Keratinocyte (primary cell): ENCODE data around the gene DMRT2. TPM values are rescaled to one million over a fixed set of nuclear protein-coding genes. Genes with fewer than 3 reads are reported as not detected.
A peak's percentile ranks its signal among the peaks of the same experiment; 100 is the strongest.

ENCODE experiments used
- DNase-seq: peaks from one replicate; pipeline ENCODE4 v3.0.0-alpha.2; 2011; ENCODE audit warnings: low read depth, missing footprints, low spot score
- FAIRE-seq: peaks from 2 replicates; lab custom pipeline; 2011; peaks lifted over from hg19 to GRCh38; lab: Jason Lieb, UNC
- H2AFZ ChIP-seq: 2 replicates; pipeline ENCODE4 v1.6.0; 2012; ENCODE audit warnings: low read length, control low read depth, inconsistent platforms; ENCODE audit not compliant: control insufficient read depth
- H3K27ac ChIP-seq: 2 replicates; pipeline ENCODE4 v1.5.1; 2011; ENCODE audit warnings: low read length; ENCODE audit not compliant: control insufficient read depth, insufficient read depth
- H3K27me3 ChIP-seq: 3 replicates; pipeline ENCODE4 v1.6.0; 2011; ENCODE audit warnings: low read length; ENCODE audit not compliant: control insufficient read depth, insufficient read depth; ENCODE audit errors: extremely low read depth
- H3K36me3 ChIP-seq, 2 experiments: 2 replicates in 1 of 2; 3 replicates in 1 of 2; pipeline ENCODE4 v1.5.1; 2011; ENCODE audit warnings: low read length in 2 of 2, mild to moderate bottlenecking in 1 of 2; ENCODE audit not compliant: control insufficient read depth in 2 of 2, insufficient read depth in 2 of 2; ENCODE audit errors: extremely low read depth in 1 of 2
- H3K4me1 ChIP-seq: 3 replicates; pipeline ENCODE4 v1.5.1; 2011; ENCODE audit warnings: low read length; ENCODE audit not compliant: control insufficient read depth, insufficient read depth; ENCODE audit errors: extremely low read depth
- H3K4me2 ChIP-seq: 3 replicates; pipeline ENCODE4 v1.6.0; 2011; ENCODE audit warnings: low read depth, low read length; ENCODE audit not compliant: control insufficient read depth, insufficient read depth; ENCODE audit errors: extremely low read depth
- H3K4me3 ChIP-seq, 3 experiments: fragments of 200-600 bp in 1 of 3; sonication (generic) in 1 of 3; 2 replicates in 2 of 3; 3 replicates in 1 of 3; pipeline ENCODE4 v1.5.1; 2011 to 2016; ENCODE audit warnings: low read length in 3 of 3, mild to moderate bottlenecking in 3 of 3, control low read depth in 2 of 3, inconsistent platforms in 1 of 3, low read depth in 1 of 3, mixed read lengths in 1 of 3, mixed run types in 1 of 3, moderate library complexity in 1 of 3; ENCODE audit not compliant: control insufficient read depth in 2 of 3, insufficient read depth in 2 of 3; ENCODE audit errors: extremely low read depth in 1 of 3
- H3K79me2 ChIP-seq: 2 replicates; pipeline ENCODE4 v1.6.0; 2012; ENCODE audit warnings: low read length; ENCODE audit not compliant: control insufficient read depth, insufficient read depth
- H3K9ac ChIP-seq: 3 replicates; pipeline ENCODE4 v1.6.0; 2011; ENCODE audit warnings: low read length; ENCODE audit not compliant: control insufficient read depth, insufficient read depth; ENCODE audit errors: extremely low read depth
- H3K9me1 ChIP-seq: 3 replicates; pipeline ENCODE4 v1.6.0; 2011; ENCODE audit warnings: low read length; ENCODE audit not compliant: control insufficient read depth, insufficient read depth; ENCODE audit errors: extremely low read depth
- H3K9me3 ChIP-seq: 2 replicates; pipeline ENCODE4 v1.5.1; 2012; ENCODE audit warnings: low read depth, low read length; ENCODE audit not compliant: control insufficient read depth
- H4K20me1 ChIP-seq: 3 replicates; pipeline ENCODE4 v1.6.0; 2011; ENCODE audit warnings: low read length; ENCODE audit not compliant: control insufficient read depth, insufficient read depth; ENCODE audit errors: extremely low read depth
- EZH2 ChIP-seq: IDR thresholded peaks from one replicate; pipeline ENCODE4 v1.6.1; 2012; ENCODE audit warnings: inconsistent platforms, mild to moderate bottlenecking, low read length, moderate library complexity
- dilution Hi-C: fragments of 300-500 bp; cut with MboI; formaldehyde crosslinking; loops from one replicate; pipeline ENCODE4 v1.7.0; 2020; ENCODE audit warnings: low sequenced_read_pairs; ENCODE audit not compliant: extremely low pct_ligation_motif_present
- polyA plus RNA-seq, 5 experiments: library from polyadenylated mRNA; depleted of rRNA in 3 of 5; stranded (reverse) in 3 of 5; stranded (forward) in 1 of 5; unstranded in 1 of 5; fragments of >200 nt; gene quantifications; 1 replicate in 1 of 5; 2 replicates in 3 of 5; 3 replicates in 1 of 5; pipeline versions ENCODE4 v1.2.1 to v1.2.3, GENCODE V29; 2011 to 2012; ENCODE audit warnings: missing spikeins in 2 of 5, low read depth in 1 of 5, low replicate concordance in 1 of 5
- TF ChIP-seq, protein P1 (sequence below), 3 experiments: IDR thresholded peaks in 1 of 3; conservative IDR thresholded peaks in 1 of 3; optimal IDR thresholded peaks in 1 of 3; 2 replicates in 2 of 3; 3 replicates in 1 of 3; pipeline versions ENCODE3 to v1.5.1; 2011; ENCODE audit warnings: low read length in 3 of 3, mild to moderate bottlenecking in 3 of 3, moderate library complexity in 2 of 3, control low read depth in 1 of 3, inconsistent platforms in 1 of 3; ENCODE audit not compliant: insufficient read depth in 2 of 3; ENCODE audit errors: extremely low read depth in 1 of 3

The DMRT2 gene
- polyA plus RNA-seq, 1 donor (not counting 4 experiments of a cell fraction or from before 2014, with no cell fraction given): not detected

DNA sequence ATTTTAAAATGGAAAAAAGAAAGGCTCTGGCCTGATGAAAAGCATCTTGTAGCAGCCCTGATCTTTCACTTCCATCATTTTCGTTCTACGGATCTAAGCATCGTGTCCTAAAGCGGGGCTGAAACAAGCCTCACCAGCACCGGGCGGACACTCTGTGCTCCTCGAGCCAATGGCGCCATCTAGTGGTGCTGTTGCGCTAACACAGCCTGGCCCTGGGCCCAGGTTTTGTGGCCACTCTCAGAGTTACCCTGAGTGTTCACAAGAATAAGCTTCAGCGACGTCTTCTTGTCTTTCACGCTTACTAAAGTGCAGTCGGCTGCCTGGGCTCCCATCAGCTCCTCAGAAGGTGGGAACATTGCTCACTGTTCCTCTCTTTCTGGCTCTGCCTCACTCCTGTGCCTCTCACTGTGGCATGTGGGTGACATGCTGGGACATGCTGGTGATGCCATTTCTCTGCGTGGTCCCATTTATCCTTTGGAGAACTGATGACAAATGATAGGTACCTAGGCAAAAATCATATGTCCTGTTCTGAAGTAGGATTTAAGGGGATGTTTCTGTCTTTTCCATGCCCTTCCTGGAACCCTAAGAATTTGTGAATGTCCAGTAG, 41.0 kb upstream of the DMRT2 start:
- Histone ChIP-seq H3K4me3 (no peak overlapping the region), H2AFZ (peak overlapping the region; percentile 50), H3K9me1 (no peaks in the 10 kb centered on the region), H3K27me3 (no peaks in the 10 kb centered on the region), H3K36me3 (no peaks in the 10 kb centered on the region), H3K4me1 (peaks cover 5% of the 10 kb centered on the region), H3K79me2 (no peaks in the 10 kb centered on the region), H3K9ac (no peak overlapping the region), H3K4me2 (peak overlapping the region; percentile 42), H4K20me1 (no peaks in the 10 kb centered on the region), H3K27ac (no peak overlapping the region), H3K9me3 (no peaks in the 10 kb centered on the region)
- no peak for DNase-seq
- dilution Hi-C loops: no loop called here
- TF ChIP-seq EZH2: no peak
- TF ChIP-seq, protein P1, sequence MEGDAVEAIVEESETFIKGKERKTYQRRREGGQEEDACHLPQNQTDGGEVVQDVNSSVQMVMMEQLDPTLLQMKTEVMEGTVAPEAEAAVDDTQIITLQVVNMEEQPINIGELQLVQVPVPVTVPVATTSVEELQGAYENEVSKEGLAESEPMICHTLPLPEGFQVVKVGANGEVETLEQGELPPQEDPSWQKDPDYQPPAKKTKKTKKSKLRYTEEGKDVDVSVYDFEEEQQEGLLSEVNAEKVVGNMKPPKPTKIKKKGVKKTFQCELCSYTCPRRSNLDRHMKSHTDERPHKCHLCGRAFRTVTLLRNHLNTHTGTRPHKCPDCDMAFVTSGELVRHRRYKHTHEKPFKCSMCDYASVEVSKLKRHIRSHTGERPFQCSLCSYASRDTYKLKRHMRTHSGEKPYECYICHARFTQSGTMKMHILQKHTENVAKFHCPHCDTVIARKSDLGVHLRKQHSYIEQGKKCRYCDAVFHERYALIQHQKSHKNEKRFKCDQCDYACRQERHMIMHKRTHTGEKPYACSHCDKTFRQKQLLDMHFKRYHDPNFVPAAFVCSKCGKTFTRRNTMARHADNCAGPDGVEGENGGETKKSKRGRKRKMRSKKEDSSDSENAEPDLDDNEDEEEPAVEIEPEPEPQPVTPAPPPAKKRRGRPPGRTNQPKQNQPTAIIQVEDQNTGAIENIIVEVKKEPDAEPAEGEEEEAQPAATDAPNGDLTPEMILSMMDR (optimal IDR thresholded peaks at IDR 0.05 in 1 of 3, IDR thresholded peaks at IDR 0.05 in 1 of 3, conservative IDR thresholded peaks at IDR 0.05 in 1 of 3; ENCODE audit: extremely low read depth in 1 of 3, insufficient read depth in 2 of 3, low read length in 3 of 3): peak; percentile 99
- peak; percentile 84 for FAIRE-seq

- Histone ChIP-seq H3K9me1 (no peaks in the 10 kb centered on the region), H3K27me3 (no peaks in the 10 kb centered on the region), H3K4me2 (no peak overlapping the region), H3K4me1 (peaks cover 5% of the 10 kb centered on the region), H3K9ac (no peak overlapping the region), H3K4me3 (no peak overlapping the region), H4K20me1 (no peaks in the 10 kb centered on the region), H2AFZ (no peak overlapping the region), H3K9me3 (no peaks in the 10 kb centered on the region), H3K79me2 (no peaks in the 10 kb centered on the region), H3K36me3 (no peaks in the 10 kb centered on the region), H3K27ac (no peak overlapping the region)
- dilution Hi-C loops: no loop called here
- FAIRE-seq (no peak), DNase-seq (no peak)
- TF ChIP-seq EZH2: no peak
- TF ChIP-seq, protein P1 (optimal IDR thresholded peaks at IDR 0.05 in 1 of 3, IDR thresholded peaks at IDR 0.05 in 1 of 3, conservative IDR thresholded peaks at IDR 0.05 in 1 of 3; ENCODE audit: extremely low read depth in 1 of 3, insufficient read depth in 2 of 3, low read length in 3 of 3): no peak
Observed at GRCh38 chr9:1013021-1013420, 37.1 kb upstream of the DMRT2 start.
